ENCODE data around the gene IPO9. TPM values are rescaled to one million over a fixed set of nuclear protein-coding genes. Genes with fewer than 3 reads are reported as not detected.

The IPO9 gene
- total and polyA plus RNA-seq, 2 of the 4 experiments (the other 2 are of a cell fraction): 14.0 to 23.4 TPM

GRCh38 chr1:201791779-201792173 is 37.2 kb upstream of the IPO9 start:
- ChIA-PET POLR2A (ENCODE audit: unreplicated experiment) (interaction anchor here (0.6 kb wide), 1 partner anchor 142 kb away, joined by 20 read pairs; no protein-coding TSS in a partner anchor), CTCF (interaction anchor here (0.6 to 3.5 kb wide), 3 partner anchors 49 to 233 kb away, joined by 3 to 19 read pairs (median 7); no protein-coding TSS in a partner anchor)
- peak overlapping the region; percentile 93; the same call in 1 of the 3 replicates for H2BK15ac ChIP-seq (ENCODE audit: low read depth, low read length)
- peak overlapping the region; percentile 89 for H2BK120ac ChIP-seq (ENCODE audit: low read depth, low read length)
- H3K18ac ChIP-seq (ENCODE audit: low read depth, low read length): peak overlapping the region; percentile 92; the same call in 1 of the 2 replicates
- H3K9me1 ChIP-seq (ENCODE audit: insufficient read depth, low read length): peaks cover 34% of the 10 kb centered on the region
- DNase-seq (peak; percentile 63), ATAC-seq (ENCODE audit: low read depth) (peak; percentile 17; the same call in 1 of the 2 replicates)
- H4K8ac ChIP-seq (ENCODE audit: low read depth in 2 of 2, low read length in 2 of 2): peak overlapping the region; percentile 87 to 90
- H4K91ac ChIP-seq (ENCODE audit: insufficient read depth, low read depth, low read length): peak overlapping the region; percentile 89
- no peaks in the 10 kb centered on the region for H3K9me3 ChIP-seq (ENCODE audit: control insufficient read depth, insufficient read depth, low read length)
- dilution Hi-C loops (cut with HindIII; ENCODE audit: low sequenced_read_pairs, unreplicated experiment) (no loop called here), in situ Hi-C loops (cut with MboI; ENCODE audit: low sequenced_read_pairs) (no loop called here), intact Hi-C loops (cut with micrococcal nuclease) (loop anchor here (5.0 kb wide), 2 partner anchors 44 to 144 kb away; no protein-coding TSS in a partner anchor)
- peak overlapping the region; percentile 51; the same call in 1 of the 2 replicates for H3K9ac ChIP-seq (ENCODE audit: low read depth, low read length)
- H2AFZ ChIP-seq (replicated peaks; ENCODE audit: low read length, poor library complexity): no peak overlapping the region
- H3K27me3 ChIP-seq (ENCODE audit: control insufficient read depth, insufficient read depth, low read length): no peaks in the 10 kb centered on the region
- peak overlapping the region; percentile 80 for H3K4ac ChIP-seq (ENCODE audit: low read depth, low read length)
- peak overlapping the region; percentile 92; the same call in 1 of the 2 replicates for H2BK20ac ChIP-seq (ENCODE audit: low read depth, low read length)
- H3K36me3 ChIP-seq (ENCODE audit: control insufficient read depth, insufficient read depth, low read length): peaks cover 66% of the 10 kb centered on the region
- H3K56ac ChIP-seq (ENCODE audit: extremely low read depth, insufficient read depth, low read length): peak overlapping the region; percentile 28; the same call in 1 of the 2 replicates
- H2AK5ac ChIP-seq (ENCODE audit: low read depth, low read length): peak overlapping the region; percentile 92
- H4K5ac ChIP-seq (ENCODE audit: low read depth, low read length): peak overlapping the region; percentile 66; the same call in 1 of the 2 replicates
- no CpG with 5 or more reads among the region's 3 CpGs for WGBS, 2 experiments (ENCODE audit: extremely low coverage in 2 of 2, insufficient read length in 1 of 2)
- peaks cover 21 to 71% of the 10 kb centered on the region in 2 experiments for H3K79me1 ChIP-seq (ENCODE audit: low read depth in 1 of 2, low read length in 2 of 2)
- H4K20me1 ChIP-seq (ENCODE audit: insufficient read depth, low read length): peaks cover 4% of the 10 kb centered on the region; the same call in 1 of the 2 replicates
- H3K23ac ChIP-seq (ENCODE audit: low read depth, low read length): peak overlapping the region; percentile 57
- no peak overlapping the region for H3K4me3 ChIP-seq (ENCODE audit: insufficient read depth, low read depth, low read length)
- H3K4me2 ChIP-seq (ENCODE audit: low read depth, low read length): no peak overlapping the region
- peak overlapping the region; percentile 81 for H2BK5ac ChIP-seq (ENCODE audit: low read depth, low read length, poor library complexity, severe bottlenecking)
- peak overlapping the region; percentile 69 for H3K27ac ChIP-seq (ENCODE audit: insufficient read depth, low read length)
- peaks cover 32% of the 10 kb centered on the region for H3K4me1 ChIP-seq (ENCODE audit: control insufficient read depth, insufficient read depth, low read length)
- TF ChIP-seq USF2 (IDR thresholded peaks at IDR 0.05; ENCODE audit: low read depth, low read length) (no peak), MAZ (IDR thresholded peaks at IDR 0.05; ENCODE audit: borderline replicate concordance, low read depth, low read length) (peak; percentile 56), MXI1 (IDR thresholded peaks at IDR 0.05; ENCODE audit: borderline replicate concordance, low read depth, low read length) (0 out of 2 replicates have a peak, but pooled peaks have one; percentile 37)
- H2AK9ac ChIP-seq (replicated peaks; ENCODE audit: low read depth, low read length, poor library complexity): no peak overlapping the region
- BruUV-seq (replicated peaks): no TSS peak
- peak overlapping the region; percentile 89 for H3K14ac ChIP-seq (replicated peaks; ENCODE audit: low read depth, low read length)
